ENCODE results near the gene DBH.

DBH gene

GRCh38 chr9:133645021-133645765 is 9.0 kb downstream of the DBH start:
- Histone ChIP-seq H3K79me2 (ENCODE audit: control insufficient read depth, low read length) (no peaks in the 10 kb centered on the region), H3K36me3 (ENCODE audit: control insufficient read depth, low read length) (no peaks in the 10 kb centered on the region), H3K4me2 (ENCODE audit: low read length) (no peak overlapping the region), H4K20me1 (ENCODE audit: control insufficient read depth, insufficient read depth, low read depth, low read length) (0 out of 2 replicates have a peak, but pooled peaks cover 2% of the 10 kb centered on the region), H3K9me2 (replicated peaks; ENCODE audit: control insufficient read depth, low read length) (no peaks in the 10 kb centered on the region), H3K27ac (ENCODE audit: low read depth, low read length) (no peak overlapping the region), H3K4me1 (ENCODE audit: control insufficient read depth, low read length) (no peaks in the 10 kb centered on the region), H3F3A (ENCODE audit: control insufficient read depth, insufficient read depth) (no peaks in the 10 kb centered on the region), H3K4me3 (ENCODE audit: low read length) (no peak overlapping the region), H3K9me3 (ENCODE audit: control insufficient read depth, insufficient read depth, low read length) (no peaks in the 10 kb centered on the region), H3K27me3 (ENCODE audit: control insufficient read depth, low read length) (peaks cover 9% of the 10 kb centered on the region; the same call in 1 of the 2 replicates)
- TF ChIP-seq CTCF (IDR thresholded peaks at IDR 0.05; ENCODE audit: low read depth, low read length, poor library complexity, severe bottlenecking) (no peak), EZH2phosphoT487 (IDR thresholded peaks at IDR 0.05; ENCODE audit: borderline replicate concordance, low read length) (no peak)

- no peaks in the 10 kb centered on the region for H3K36me3 ChIP-seq (ENCODE audit: control insufficient read depth, low read length)
- H3K4me3 ChIP-seq (ENCODE audit: low read length), result no peak overlapping the region
- H3K27ac ChIP-seq (ENCODE audit: low read depth, low read length), result no peak overlapping the region
- no peaks in the 10 kb centered on the region for H4K20me1 ChIP-seq (ENCODE audit: control insufficient read depth, insufficient read depth, low read depth, low read length)
- no peak overlapping the region for H3K4me2 ChIP-seq (ENCODE audit: low read length)
- no peaks in the 10 kb centered on the region for H3K9me2 ChIP-seq (replicated peaks; ENCODE audit: control insufficient read depth, low read length)
- no peaks in the 10 kb centered on the region for H3K79me2 ChIP-seq (ENCODE audit: control insufficient read depth, low read length)
- no peaks in the 10 kb centered on the region for H3K9me3 ChIP-seq (ENCODE audit: control insufficient read depth, insufficient read depth, low read length)
- no peaks in the 10 kb centered on the region for H3F3A ChIP-seq (ENCODE audit: control insufficient read depth, insufficient read depth)
- H3K27me3 ChIP-seq (ENCODE audit: control insufficient read depth, low read length), result peaks cover 9% of the 10 kb centered on the region; the same call in 1 of the 2 replicates
- TF ChIP-seq EZH2phosphoT487 (IDR thresholded peaks at IDR 0.05; ENCODE audit: borderline replicate concordance, low read length), result no peak
- TF ChIP-seq CTCF (IDR thresholded peaks at IDR 0.05; ENCODE audit: low read depth, low read length, poor library complexity, severe bottlenecking), result no peak
- no peaks in the 10 kb centered on the region for H3K4me1 ChIP-seq (ENCODE audit: control insufficient read depth, low read length)
Observed at GRCh38 chr9:133647148-133647547, 11.0 kb downstream of the DBH start.

- no peak for TF ChIP-seq CTCF (IDR thresholded peaks at IDR 0.05; ENCODE audit: low read depth, low read length, poor library complexity, severe bottlenecking)
- no peak for TF ChIP-seq EZH2phosphoT487 (IDR thresholded peaks at IDR 0.05; ENCODE audit: borderline replicate concordance, low read length)
- Histone ChIP-seq H3K36me3 (ENCODE audit: control insufficient read depth, low read length) (no peaks in the 10 kb centered on the region), H3K4me1 (ENCODE audit: control insufficient read depth, low read length) (no peaks in the 10 kb centered on the region), H3F3A (ENCODE audit: control insufficient read depth, insufficient read depth) (no peaks in the 10 kb centered on the region), H3K4me2 (ENCODE audit: low read length) (no peak overlapping the region), H3K9me2 (replicated peaks; ENCODE audit: control insufficient read depth, low read length) (no peaks in the 10 kb centered on the region), H3K27me3 (ENCODE audit: control insufficient read depth, low read length) (peaks cover 9% of the 10 kb centered on the region; the same call in 1 of the 2 replicates), H3K4me3 (ENCODE audit: low read length) (no peak overlapping the region), H3K79me2 (ENCODE audit: control insufficient read depth, low read length) (no peaks in the 10 kb centered on the region), H4K20me1 (ENCODE audit: control insufficient read depth, insufficient read depth, low read depth, low read length) (no peaks in the 10 kb centered on the region), H3K27ac (ENCODE audit: low read depth, low read length) (no peak overlapping the region), H3K9me3 (ENCODE audit: control insufficient read depth, insufficient read depth, low read length) (no peaks in the 10 kb centered on the region)
Observed at GRCh38 chr9:133647765-133648469, 11.8 kb downstream of the DBH start.
